ENCODE measurements around the gene RAB37.

Gene RAB37

GRCh38 chr17:74728702-74729075 is 8.4 kb upstream of the RAB37 start:
- no peak for DNase-seq (ENCODE audit: low read depth)

GRCh38 chr17:74729368-74729767 is 7.7 kb upstream of the RAB37 start:
- no peak for DNase-seq (ENCODE audit: low read depth)

GRCh38 chr17:74729866-74730265 is 7.2 kb upstream of the RAB37 start:
- no peak for DNase-seq (ENCODE audit: low read depth)

- no peak for DNase-seq (ENCODE audit: low read depth)
These were observed 6.3 kb upstream of the RAB37 start for GRCh38 chr17:74730491-74731346.

GRCh38 chr17:74731347-74731605 is 5.8 kb upstream of the RAB37 start:
- DNase-seq (ENCODE audit: low read depth): no peak

- no peak for DNase-seq (ENCODE audit: low read depth)
These were observed 4.8 kb upstream of the RAB37 start for GRCh38 chr17:74732042-74732867.

GRCh38 chr17:74733365-74734122 is 3.5 kb upstream of the RAB37 start:
- DNase-seq (ENCODE audit: low read depth): no peak

- DNase-seq (ENCODE audit: low read depth): no peak
These were observed 2.8 kb upstream of the RAB37 start for GRCh38 chr17:74734256-74734655.

- DNase-seq (ENCODE audit: low read depth): no peak
These were observed 419 bp downstream of the RAB37 start for GRCh38 chr17:74737299-74738050.

- DNase-seq (ENCODE audit: low read depth): no peak
These were observed 1.3 kb downstream of the RAB37 start for GRCh38 chr17:74738051-74738996.

GRCh38 chr17:74739227-74739831 is 2.3 kb downstream of the RAB37 start:
- no peak for DNase-seq (ENCODE audit: low read depth)

- no peak for DNase-seq (ENCODE audit: low read depth)
These were observed 3.1 kb downstream of the RAB37 start for GRCh38 chr17:74740173-74740572.

GRCh38 chr17:74740641-74741387 is 3.8 kb downstream of the RAB37 start:
- no peak for DNase-seq (ENCODE audit: low read depth)

- no peak for DNase-seq (ENCODE audit: low read depth)
These were observed 5.1 kb downstream of the RAB37 start for GRCh38 chr17:74742153-74742515.

GRCh38 chr17:74742978-74743545 is 6.0 kb downstream of the RAB37 start:
- DNase-seq (ENCODE audit: low read depth): no peak

- DNase-seq (ENCODE audit: low read depth): no peak
These were observed 6.7 kb downstream of the RAB37 start for GRCh38 chr17:74743755-74744154.

GRCh38 chr17:74744349-74744713 is 7.3 kb downstream of the RAB37 start:
- no peak for DNase-seq (ENCODE audit: low read depth)

GRCh38 chr17:74744714-74745547 is 7.9 kb downstream of the RAB37 start:
- DNase-seq (ENCODE audit: low read depth): no peak

All from fibroblast of the conjunctiva (primary cell).